Thyroid gland (tissue), 4 donors: Measurements from ENCODE around the gene KCNK17. TPM values are rescaled to one million over a fixed set of nuclear protein-coding genes. Genes with fewer than 3 reads are reported as not detected.

ENCODE experiments used
- DNase-seq, 2 donors: peaks; one replicate each; pipeline ENCODE4 v3.0.0-alpha.2; 2019
- H3K27ac ChIP-seq, 3 donors: fragments of 200-600 bp; sonication (generic); 1 replicate in 2 of 3; 2 replicates in 1 of 3; pipeline ENCODE4 v1.5.1; 2016 to 2019; ENCODE audit warnings: mild to moderate bottlenecking in 1 of 3, moderate library complexity in 1 of 3
- H3K27me3 ChIP-seq: fragments of 200-600 bp; sonication (generic); one replicate; pipeline ENCODE4 v1.5.1; 2019
- H3K36me3 ChIP-seq, 2 donors: fragments of 200-600 bp; sonication (generic); one replicate each; pipeline ENCODE4 v1.5.1; 2016 to 2019
- H3K4me1 ChIP-seq, 2 donors: fragments of 200-600 bp; sonication (generic); one replicate each; pipeline ENCODE4 v1.5.1; 2017 to 2019
- H3K4me3 ChIP-seq, 3 donors: fragments of 200-600 bp; sonication (generic); replicated peaks in 1 of 3; 1 replicate in 2 of 3; 2 replicates in 1 of 3; pipeline ENCODE4 v1.5.1; 2016; ENCODE audit warnings: mild to moderate bottlenecking in 1 of 3
- H3K9me3 ChIP-seq: fragments of 200-600 bp; sonication (generic); one replicate; pipeline ENCODE4 v1.5.1; 2017
- POLR2A ChIP-seq, 2 donors: fragments of 450-650 bp; IDR thresholded peaks; one replicate each; pipeline ENCODE4 v1.6.1; 2017; ENCODE audit warnings: antibody characterized with exemption in 2 of 2, mild to moderate bottlenecking in 2 of 2, moderate library complexity in 1 of 2
- WGBS, 2 donors: methylation state at CpG; one replicate each; pipeline ENCODE4 v1.1.5; 2017; 5-methylcytosine and 5-hydroxymethylcytosine counted together
- intact Hi-C: fragments of 100-400 bp; cut with DNase I; formaldehyde crosslinking; loops from one replicate; pipeline ENCODE4 v1.15.1; 2023
- total RNA-seq, 4 donors: library from RNA; depleted of rRNA; stranded (reverse); fragments of >200 nt; gene quantifications; one replicate each; pipeline ENCODE4 v1.2.3, GENCODE V29; 2016
- TF ChIP-seq, protein P1 (sequence below), 6 experiments: fragments of 200-600 bp in 3 of 6; fragments of 450-650 bp in 3 of 6; sonication (generic) in 3 of 6; IDR thresholded peaks; one replicate each; pipeline ENCODE4 v1.5.1; 2016 to 2019; ENCODE audit warnings: antibody characterized with exemption in 6 of 6, mild to moderate bottlenecking in 2 of 6, inconsistent platforms in 1 of 6, moderate library complexity in 1 of 6

The KCNK17 gene
- total RNA-seq, 4 donors from 2014 or later: 1.1 to 11.5 (median 4.5) TPM

DNA sequence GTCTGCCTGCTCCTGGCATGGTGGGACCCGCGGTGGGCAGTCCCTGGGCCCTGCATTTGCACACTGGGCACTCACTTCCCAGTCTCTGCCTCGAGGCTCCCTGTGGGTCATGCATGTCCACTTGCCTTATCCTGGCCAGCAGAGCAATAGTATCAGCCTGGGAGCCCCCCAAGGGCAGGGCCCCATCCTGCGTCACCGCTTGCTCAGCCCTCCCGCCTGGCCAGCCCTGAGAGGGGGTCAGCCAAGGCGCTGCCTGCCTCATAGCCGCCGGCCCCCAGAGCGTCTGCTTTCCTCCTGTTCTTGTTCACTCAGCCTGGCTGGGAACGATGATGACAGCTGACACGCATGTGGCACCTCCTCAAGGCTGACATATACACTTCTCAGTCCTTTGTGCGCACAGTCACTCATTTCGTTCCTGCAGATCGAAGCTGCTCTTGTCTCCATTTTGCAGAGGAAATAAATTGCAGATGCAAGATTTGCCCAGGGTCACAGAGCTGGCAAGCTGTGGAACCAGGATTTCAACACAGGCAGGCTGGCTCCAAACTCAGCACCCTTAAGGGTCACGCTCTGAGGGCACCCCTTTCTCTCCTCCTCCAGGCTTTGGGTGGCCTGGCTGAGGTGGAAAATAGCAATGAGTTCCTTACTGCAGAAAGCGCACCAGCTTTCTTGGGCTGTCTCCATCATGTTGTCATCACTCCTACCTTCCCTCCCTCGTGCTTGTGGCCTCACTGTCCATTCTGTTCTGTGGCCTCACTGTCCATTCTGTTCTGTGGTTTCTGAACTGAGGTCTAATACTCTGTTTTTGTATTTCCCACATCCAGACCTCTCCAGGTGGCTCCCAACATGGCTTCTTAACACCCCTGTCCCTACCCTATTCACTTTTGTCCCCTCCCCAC lies 17.2 kb downstream of the KCNK17 start:
- no peak for DNase-seq
- Histone ChIP-seq H3K4me1 (peaks cover 0 to 6% of the 10 kb centered on the region in 2 donors), H3K9me3 (no peaks in the 10 kb centered on the region), H3K27me3 (no peaks in the 10 kb centered on the region), H3K4me3 (no peak overlapping the region), H3K36me3 (no peaks in the 10 kb centered on the region), H3K27ac (no peak overlapping the region)
- TF ChIP-seq POLR2A (IDR thresholded peaks at IDR 0.05): no peak
- TF ChIP-seq, protein P1, sequence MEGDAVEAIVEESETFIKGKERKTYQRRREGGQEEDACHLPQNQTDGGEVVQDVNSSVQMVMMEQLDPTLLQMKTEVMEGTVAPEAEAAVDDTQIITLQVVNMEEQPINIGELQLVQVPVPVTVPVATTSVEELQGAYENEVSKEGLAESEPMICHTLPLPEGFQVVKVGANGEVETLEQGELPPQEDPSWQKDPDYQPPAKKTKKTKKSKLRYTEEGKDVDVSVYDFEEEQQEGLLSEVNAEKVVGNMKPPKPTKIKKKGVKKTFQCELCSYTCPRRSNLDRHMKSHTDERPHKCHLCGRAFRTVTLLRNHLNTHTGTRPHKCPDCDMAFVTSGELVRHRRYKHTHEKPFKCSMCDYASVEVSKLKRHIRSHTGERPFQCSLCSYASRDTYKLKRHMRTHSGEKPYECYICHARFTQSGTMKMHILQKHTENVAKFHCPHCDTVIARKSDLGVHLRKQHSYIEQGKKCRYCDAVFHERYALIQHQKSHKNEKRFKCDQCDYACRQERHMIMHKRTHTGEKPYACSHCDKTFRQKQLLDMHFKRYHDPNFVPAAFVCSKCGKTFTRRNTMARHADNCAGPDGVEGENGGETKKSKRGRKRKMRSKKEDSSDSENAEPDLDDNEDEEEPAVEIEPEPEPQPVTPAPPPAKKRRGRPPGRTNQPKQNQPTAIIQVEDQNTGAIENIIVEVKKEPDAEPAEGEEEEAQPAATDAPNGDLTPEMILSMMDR (IDR thresholded peaks at IDR 0.05): no peak
- 68 to 86% methylated on average over 18 of the region's 18 CpGs for WGBS, 2 donors
- intact Hi-C loops: no loop called here

DNA sequence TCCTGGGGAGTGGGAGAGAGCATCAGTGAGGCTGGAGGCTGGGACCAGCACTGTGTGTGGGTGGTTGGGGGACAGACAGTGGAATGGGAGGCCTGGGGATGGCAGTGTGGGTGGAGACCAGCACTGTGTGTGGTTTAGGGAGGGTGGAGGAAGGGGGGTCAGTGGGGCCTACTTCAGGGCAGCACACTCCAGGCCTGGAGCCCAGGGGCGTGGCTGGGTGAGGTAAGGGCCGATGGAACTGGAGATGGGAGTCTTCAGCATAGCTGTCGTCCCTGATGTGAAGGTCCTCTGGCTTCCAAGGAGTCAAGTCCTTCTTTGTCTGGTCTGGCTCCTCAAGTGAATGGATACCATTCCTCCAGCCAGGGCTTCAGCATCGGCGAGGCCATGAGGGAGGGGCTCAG lies 18.6 kb downstream of the KCNK17 start:
- intact Hi-C loops: no loop called here
- H3K4me1 ChIP-seq: peaks cover 0 to 6% of the 10 kb centered on the region in 2 donors
- no peaks in the 10 kb centered on the region for H3K27me3 ChIP-seq
- WGBS, 2 donors: 39 to 43% methylated on average over 5 of the region's 5 CpGs
- TF ChIP-seq, protein P1 (IDR thresholded peaks at IDR 0.05): no peak
- TF ChIP-seq POLR2A (IDR thresholded peaks at IDR 0.05): no peak
- H3K4me3 ChIP-seq: no peak overlapping the region
- no peak overlapping the region for H3K27ac ChIP-seq
- DNase-seq: peak in 1 of 2 donors; percentile 52
- H3K36me3 ChIP-seq: no peaks in the 10 kb centered on the region
- no peaks in the 10 kb centered on the region for H3K9me3 ChIP-seq

DNA sequence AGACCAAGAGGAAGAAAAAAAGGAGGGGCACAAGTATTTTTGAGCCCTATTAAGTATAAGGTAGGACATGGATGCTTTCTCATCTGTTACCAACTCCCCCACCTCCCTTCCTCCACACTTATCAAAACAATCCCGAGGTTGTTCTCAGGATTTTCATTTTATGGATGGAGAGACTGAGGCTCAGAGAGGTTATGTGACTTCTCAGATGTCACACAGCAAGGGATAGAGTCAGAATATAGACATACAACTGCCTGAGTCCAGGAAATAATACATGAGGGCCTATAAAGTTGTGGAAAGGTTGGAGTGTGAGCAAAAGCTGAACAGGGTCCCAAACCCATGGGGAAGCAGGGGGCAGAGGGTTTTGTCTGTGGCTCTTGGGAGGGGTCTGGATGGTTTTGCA lies 19.3 kb downstream of the KCNK17 start:
- intact Hi-C loops: no loop called here
- TF ChIP-seq, protein P1 (IDR thresholded peaks at IDR 0.05): no peak
- TF ChIP-seq POLR2A (IDR thresholded peaks at IDR 0.05): no peak
- Histone ChIP-seq H3K4me1 (peaks cover 0 to 6% of the 10 kb centered on the region in 2 donors), H3K36me3 (no peaks in the 10 kb centered on the region), H3K9me3 (no peaks in the 10 kb centered on the region), H3K27ac (no peak overlapping the region), H3K27me3 (no peaks in the 10 kb centered on the region), H3K4me3 (no peak overlapping the region)
- 48 to 58% methylated on average over 1 of the region's 1 CpG for WGBS, 2 donors
- no peak for DNase-seq

DNA sequence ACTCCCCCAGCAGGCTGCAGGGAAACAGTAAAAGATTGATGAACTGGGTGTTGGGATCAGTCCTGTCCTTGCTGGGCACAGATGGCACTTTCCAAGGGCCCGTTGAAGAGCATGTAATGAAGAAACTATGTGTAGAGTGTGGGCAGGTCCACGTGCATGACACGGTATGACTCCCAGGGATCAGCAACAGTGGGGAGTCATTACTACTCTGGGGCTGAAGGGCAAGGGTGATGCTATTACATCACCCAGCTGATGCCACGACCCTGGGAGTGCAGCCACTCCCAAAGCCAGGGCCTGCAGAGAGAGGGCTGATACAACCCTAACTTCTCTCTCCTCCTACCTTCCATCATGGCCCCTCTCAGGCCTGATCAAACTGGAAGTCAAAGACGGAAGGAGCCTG lies 20.1 kb downstream of the KCNK17 start:
- Histone ChIP-seq H3K27me3 (no peaks in the 10 kb centered on the region), H3K4me1 (peaks cover 0 to 6% of the 10 kb centered on the region in 2 donors), H3K4me3 (no peak overlapping the region), H3K27ac (no peak overlapping the region), H3K9me3 (no peaks in the 10 kb centered on the region), H3K36me3 (no peaks in the 10 kb centered on the region)
- intact Hi-C loops: no loop called here
- TF ChIP-seq, protein P1 (IDR thresholded peaks at IDR 0.05): no peak
- TF ChIP-seq POLR2A (IDR thresholded peaks at IDR 0.05): no peak
- DNase-seq: no peak
- WGBS, 2 donors: 69 to 74% methylated on average over 5 of the region's 5 CpGs

DNA sequence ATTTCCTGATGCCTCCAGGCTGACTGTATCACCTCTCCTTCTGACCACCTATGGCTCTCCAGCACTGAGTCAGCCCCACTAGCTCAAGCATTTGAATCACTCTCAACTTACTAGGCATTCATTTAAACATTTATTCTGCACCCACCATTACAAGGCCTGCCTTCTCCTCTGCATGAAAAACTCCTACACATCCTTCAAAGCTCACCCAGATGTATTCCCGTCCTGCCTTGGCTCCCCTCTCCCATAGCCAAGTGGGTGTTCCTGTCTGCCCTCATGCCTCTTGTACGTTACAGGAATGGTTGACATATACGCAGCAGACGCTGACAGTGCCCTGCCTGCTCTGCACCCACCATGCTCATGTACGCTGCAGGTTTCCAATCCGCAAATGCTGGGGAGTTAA lies 21.6 kb downstream of the KCNK17 start:
- Histone ChIP-seq H3K9me3 (no peaks in the 10 kb centered on the region), H3K36me3 (no peaks in the 10 kb centered on the region), H3K4me1 (peaks cover 0 to 6% of the 10 kb centered on the region in 2 donors), H3K27ac (no peak overlapping the region), H3K4me3 (no peak overlapping the region), H3K27me3 (no peaks in the 10 kb centered on the region)
- TF ChIP-seq POLR2A (IDR thresholded peaks at IDR 0.05): no peak
- TF ChIP-seq, protein P1 (IDR thresholded peaks at IDR 0.05): no peak
- 94 to 97% methylated on average over 6 of the region's 6 CpGs for WGBS, 2 donors
- intact Hi-C loops: no loop called here
- no peak for DNase-seq
